CD14-positive monocyte (primary cell): ENCODE measurements around the gene COL20A1. TPM values are rescaled to one million over a fixed set of nuclear protein-coding genes. Genes with fewer than 3 reads are reported as not detected.
A peak's percentile ranks its signal among the peaks of the same experiment; 100 is the strongest.

Experiments used
- DNase-seq, 3 donors: peaks; one replicate each; pipeline ENCODE4 v3.0.0-alpha.2; 2011 to 2022
- H2AFZ ChIP-seq: 2 replicates; pipeline ENCODE4 v1.6.0; 2012; ENCODE audit warnings: mild to moderate bottlenecking, low read depth, low read length, inconsistent platforms; ENCODE audit not compliant: insufficient read depth, poor library complexity, severe bottlenecking
- H3K27ac ChIP-seq, 2 donors: 1 replicate in 1 of 2; 2 replicates in 1 of 2; pipeline ENCODE4 v1.5.1; 2012 to 2013; ENCODE audit warnings: low read length in 2 of 2, control low read depth in 1 of 2, inconsistent platforms in 1 of 2, low read depth in 1 of 2, mild to moderate bottlenecking in 1 of 2
- H3K27me3 ChIP-seq, 2 donors: one replicate each; pipeline versions ENCODE4 v1.6.0 to v1.6.1; 2011 to 2013; ENCODE audit warnings: low read length in 2 of 2; ENCODE audit not compliant: control insufficient read depth in 2 of 2, insufficient read depth in 2 of 2
- H3K36me3 ChIP-seq, 2 donors: replicated peaks in 1 of 2; 1 replicate in 1 of 2; 2 replicates in 1 of 2; pipeline versions ENCODE4 v1.5.1 to v1.6.1; 2012 to 2013; ENCODE audit warnings: low read length in 2 of 2, control low read depth in 1 of 2, inconsistent platforms in 1 of 2, mild to moderate bottlenecking in 1 of 2; ENCODE audit not compliant: insufficient read depth in 2 of 2, control insufficient read depth in 1 of 2
- H3K4me1 ChIP-seq, 2 donors: 1 replicate in 1 of 2; 2 replicates in 1 of 2; pipeline versions ENCODE4 v1.5.1 to v1.6.1; 2012 to 2013; ENCODE audit warnings: low read length in 2 of 2, control low read depth in 1 of 2, inconsistent platforms in 1 of 2, mild to moderate bottlenecking in 1 of 2, moderate library complexity in 1 of 2; ENCODE audit not compliant: insufficient read depth in 2 of 2, control insufficient read depth in 1 of 2
- H3K4me2 ChIP-seq: replicated peaks from 2 replicates; pipeline ENCODE3; 2012; ENCODE audit warnings: low read length, moderate library complexity, mild to moderate bottlenecking; ENCODE audit not compliant: poor library complexity, severe bottlenecking; ENCODE audit errors: extremely low read depth
- H3K4me3 ChIP-seq, 3 experiments: fragments of 200-600 bp in 1 of 3; sonication (generic) in 1 of 3; replicated peaks in 1 of 3; 1 replicate in 2 of 3; 2 replicates in 1 of 3; pipeline ENCODE4 v1.5.1; 2011 to 2013; ENCODE audit warnings: low read length in 3 of 3, mild to moderate bottlenecking in 3 of 3, control low read depth in 2 of 3, low read depth in 2 of 3, inconsistent platforms in 1 of 3, moderate library complexity in 1 of 3
- H3K79me2 ChIP-seq: 2 replicates; pipeline ENCODE4 v1.6.0; 2012; ENCODE audit warnings: mild to moderate bottlenecking, control low read depth, inconsistent platforms, low read length, moderate library complexity; ENCODE audit not compliant: insufficient read depth
- H3K9ac ChIP-seq: 2 replicates; pipeline ENCODE4 v1.6.0; 2017; ENCODE audit warnings: low read length, mild to moderate bottlenecking; ENCODE audit not compliant: insufficient read depth, poor library complexity, severe bottlenecking
- H3K9me3 ChIP-seq, 2 donors: replicated peaks in 1 of 2; 1 replicate in 1 of 2; 2 replicates in 1 of 2; pipeline versions ENCODE4 v1.5.1 to v1.6.1; 2012 to 2013; ENCODE audit warnings: low read length in 2 of 2, control low read depth in 1 of 2; ENCODE audit not compliant: control insufficient read depth in 1 of 2, insufficient read depth in 1 of 2
- H4K20me1 ChIP-seq: 2 replicates; pipeline ENCODE4 v1.6.0; 2012; ENCODE audit warnings: mild to moderate bottlenecking, low read length, control low read depth, moderate library complexity; ENCODE audit not compliant: insufficient read depth
- H3K27ac Mint-ChIP-seq, 7 donors: one replicate each; pipeline ENCODE4 v1.8.0; 2020; ENCODE audit warnings: mild to moderate bottlenecking in 7 of 7, mixed read lengths in 7 of 7, moderate library complexity in 6 of 7, inconsistent platforms in 2 of 7
- H3K27me3 Mint-ChIP-seq, 3 donors: one replicate each; pipeline ENCODE4 v1.8.0; 2021 to 2022; ENCODE audit warnings: low read depth in 3 of 3, mild to moderate bottlenecking in 3 of 3, mixed read lengths in 3 of 3, moderate library complexity in 3 of 3, inconsistent platforms in 1 of 3
- H3K36me3 Mint-ChIP-seq, 2 donors: one replicate each; pipeline ENCODE4 v1.8.0; 2020; ENCODE audit warnings: mixed read lengths in 2 of 2, inconsistent platforms in 1 of 2, mild to moderate bottlenecking in 1 of 2
- H3K4me1 Mint-ChIP-seq: one replicate; pipeline ENCODE4 v1.8.0; 2020; ENCODE audit warnings: mild to moderate bottlenecking, mixed read lengths
- H3K4me3 Mint-ChIP-seq, 2 donors: one replicate each; pipeline ENCODE4 v1.8.0; 2020; ENCODE audit warnings: mild to moderate bottlenecking in 2 of 2, mixed read lengths in 2 of 2, moderate library complexity in 1 of 2
- H3K9me3 Mint-ChIP-seq, 7 donors: one replicate each; pipeline ENCODE4 v1.8.0; 2020 to 2022; ENCODE audit warnings: mixed read lengths in 7 of 7, mild to moderate bottlenecking in 6 of 7, moderate library complexity in 6 of 7, inconsistent platforms in 2 of 7
- CTCF ChIP-seq: fragments of 200-600 bp; IDR thresholded peaks from one replicate; pipeline ENCODE4 v1.8.0; 2022; ENCODE audit warnings: antibody characterized with exemption, mild to moderate bottlenecking
- WGBS: methylation state at CpG from one replicate; pipeline ENCODE4 v1.1.5; 2013; ENCODE audit warnings: missing lambda C conversion rate; ENCODE audit not compliant: insufficient coverage; 5-methylcytosine and 5-hydroxymethylcytosine counted together
- intact Hi-C, 2 donors: fragments of 100-400 bp; cut with micrococcal nuclease; formaldehyde crosslinking; loops; one replicate each; pipeline versions ENCODE4 v1.15.0 to v1.15.1; 2023
- polyA plus RNA-seq, 3 donors: library from polyadenylated mRNA; depleted of rRNA in 1 of 3; unstranded in 2 of 3; stranded (reverse) in 1 of 3; fragments of 300-500 nt in 2 of 3; fragments of >200 nt in 1 of 3; fragmentation: Illumina TruSeq in 2 of 3; gene quantifications; 1 replicate in 2 of 3; 2 replicates in 1 of 3; pipeline ENCODE4 v1.2.3, GENCODE V29; 2012 to 2021

The COL20A1 gene
- polyA plus RNA-seq, 3 donors, result not detected

- Mint-ChIP-seq H3K36me3 (no peaks in the 10 kb centered on the region), H3K4me3 (peak overlapping the region in 1 of 2 donors; percentile 11), H3K9me3 (peaks cover 16 to 30% (median 21%) of the 10 kb centered on the region in 7 donors), H3K27me3 (peaks cover 5 to 28% (median 16%) of the 10 kb centered on the region in 3 donors), H3K4me1 (no peaks in the 10 kb centered on the region), H3K27ac (no peak overlapping the region)
- Histone ChIP-seq H4K20me1 (no peaks in the 10 kb centered on the region), H2AFZ (no peak overlapping the region), H3K27ac (no peak overlapping the region), H3K4me2 (no peak overlapping the region), H3K36me3 (no peaks in the 10 kb centered on the region), H3K9me3 (peaks cover 22 to 24% of the 10 kb centered on the region in 2 donors), H3K4me3 (no peak overlapping the region), H3K9ac (no peak overlapping the region), H3K79me2 (no peaks in the 10 kb centered on the region), H3K27me3 (peaks cover 0 to 8% of the 10 kb centered on the region in 2 donors), H3K4me1 (no peaks in the 10 kb centered on the region)
- DNase-seq, result no peak
- intact Hi-C loops, result no loop called here
- 73% methylated on average over 17 of the region's 17 CpGs for WGBS
- TF ChIP-seq CTCF, result no peak
These were observed 89.7 kb downstream of the COL20A1 start for GRCh38 chr20:63382551-63383300.

- DNase-seq, result no peak
- TF ChIP-seq CTCF, result no peak
- Histone ChIP-seq H3K9me3 (peaks cover 30% of the 10 kb centered on the region in 2 donors), H3K4me2 (no peak overlapping the region), H2AFZ (no peak overlapping the region), H3K4me3 (no peak overlapping the region), H3K79me2 (no peaks in the 10 kb centered on the region), H3K4me1 (no peaks in the 10 kb centered on the region), H3K9ac (no peak overlapping the region), H3K27ac (no peak overlapping the region), H3K27me3 (peaks cover 0 to 2% of the 10 kb centered on the region in 2 donors), H3K36me3 (no peaks in the 10 kb centered on the region), H4K20me1 (no peaks in the 10 kb centered on the region)
- peaks cover 19 to 33% (median 22%) of the 10 kb centered on the region in 7 donors for H3K9me3 Mint-ChIP-seq
- H3K4me3 Mint-ChIP-seq, result no peak overlapping the region
- H3K4me1 Mint-ChIP-seq, result no peaks in the 10 kb centered on the region
- intact Hi-C loops, result no loop called here
- peaks cover 1 to 21% (median 13%) of the 10 kb centered on the region in 3 donors for H3K27me3 Mint-ChIP-seq
- H3K36me3 Mint-ChIP-seq, result no peaks in the 10 kb centered on the region
- H3K27ac Mint-ChIP-seq, result no peak overlapping the region
- 90% methylated on average over 8 of the region's 11 CpGs for WGBS
These were observed 90.6 kb downstream of the COL20A1 start for GRCh38 chr20:63383556-63383955.
